K562 (cell line): Measurements from ENCODE around the gene PHKB. TPM values are rescaled to one million over a fixed set of nuclear protein-coding genes. Genes with fewer than 3 reads are reported as not detected.

Experiments
- ATAC-seq: fragments of 200-7000 bp; cut with Tn5 transposase; 3 replicates; pipeline ENCODE4 v1.9.1; 2020; ENCODE audit warnings: moderate library complexity
- BruUV-seq: library from RNA; stranded (reverse); fragments of 400-500 nt; replicated peaks from 2 replicates; lab custom pipeline; 2021; lab: Mats Ljungman, UMichigan
- CTCF ChIA-PET: fragments of 300-600 bp; formaldehyde crosslinking; extraction: SDS; loops from one replicate; lab custom pipeline; 2021; ENCODE audit warnings: low intra/inter-chr PET ratio; lab: Yijun Ruan, JAX
- POLR2A ChIA-PET: fragments of 300-600, 350-650 bp; sonication (Branson Sonifier 250); formaldehyde crosslinking; extraction: SDS; loops from one replicate; lab custom pipeline; 2021; ENCODE audit warnings: antibody characterized with exemption, inconsistent platforms; lab: Yijun Ruan, JAX
- DNase-seq, 4 experiments: peaks; one replicate each; pipeline versions ENCODE4 v3.0.0 to v3.0.0-alpha.2; 2011 to 2018; ENCODE audit warnings: low spot score in 3 of 4, mixed read lengths in 3 of 4; ENCODE audit errors: extremely low read depth in 1 of 4
- FAIRE-seq: peaks from 2 replicates; lab custom pipeline; 2011; peaks lifted over from hg19 to GRCh38; lab: Jason Lieb, UNC
- H2AFZ ChIP-seq: 2 replicates; pipeline ENCODE4 v1.6.0; 2011; ENCODE audit warnings: low read depth, low read length, control low read depth, inconsistent platforms
- H3K27ac ChIP-seq: fragments of 200-600 bp; 3 replicates; pipeline ENCODE4 v1.8.0; 2011; ENCODE audit warnings: low read depth, mild to moderate bottlenecking, control low read depth, inconsistent platforms, low read length, moderate library complexity, mixed read lengths; ENCODE audit errors: extremely low read depth
- H3K27me3 ChIP-seq, 2 experiments: fragments of 300-600 bp in 1 of 2; 2 replicates in 1 of 2; 3 replicates in 1 of 2; pipeline versions ENCODE4 v1.6.0 to v1.8.0; 2011; ENCODE audit warnings: inconsistent platforms in 2 of 2, low read length in 2 of 2, mild to moderate bottlenecking in 1 of 2, mixed read lengths in 1 of 2, moderate library complexity in 1 of 2; ENCODE audit not compliant: control insufficient read depth in 2 of 2, insufficient read depth in 2 of 2
- H3K36me3 ChIP-seq: fragments of 300-600 bp; 3 replicates; pipeline ENCODE4 v1.8.0; 2011; ENCODE audit warnings: mild to moderate bottlenecking, low read length, inconsistent platforms; ENCODE audit not compliant: control insufficient read depth, insufficient read depth
- H3K4me1 ChIP-seq, 2 experiments: fragments of 200-600 bp in 1 of 2; replicated peaks in 1 of 2; 2 replicates in 1 of 2; 3 replicates in 1 of 2; pipeline versions ENCODE4 v1.5.1 to v1.8.0; 2011; ENCODE audit warnings: inconsistent platforms in 2 of 2, low read length in 2 of 2, mild to moderate bottlenecking in 1 of 2, mixed read lengths in 1 of 2, moderate library complexity in 1 of 2; ENCODE audit not compliant: control insufficient read depth in 2 of 2, insufficient read depth in 2 of 2
- H3K4me2 ChIP-seq: 2 replicates; pipeline ENCODE4 v1.6.1; 2011; ENCODE audit warnings: low read length, control low read depth, inconsistent platforms, mixed read lengths; ENCODE audit not compliant: insufficient read depth
- H3K4me3 ChIP-seq: fragments of 200-600 bp; sonication (generic), shearing (Covaris generic); 2 replicates; pipeline ENCODE4 v1.5.1; 2016; ENCODE audit warnings: control low read depth, inconsistent platforms
- H3K79me2 ChIP-seq: fragments of 200-600 bp; 3 replicates; pipeline ENCODE4 v1.8.0; 2011; ENCODE audit warnings: low read length, inconsistent platforms; ENCODE audit not compliant: control insufficient read depth, insufficient read depth
- H3K9ac ChIP-seq, 2 experiments: 2 replicates each; pipeline versions ENCODE4 v1.6.0 to v1.6.1; 2011; ENCODE audit warnings: low read depth in 2 of 2, low read length in 2 of 2, control low read depth in 1 of 2, inconsistent platforms in 1 of 2, mild to moderate bottlenecking in 1 of 2, mixed read lengths in 1 of 2; ENCODE audit not compliant: insufficient read depth in 1 of 2
- H3K9me1 ChIP-seq: one replicate; pipeline ENCODE4 v1.6.0; 2011; ENCODE audit warnings: inconsistent platforms, mild to moderate bottlenecking, low read length, moderate library complexity; ENCODE audit not compliant: control insufficient read depth, insufficient read depth
- H3K9me3 ChIP-seq: replicated peaks from 2 replicates; pipeline ENCODE4 v1.5.1; 2011; ENCODE audit warnings: low read depth, low read length, inconsistent platforms; ENCODE audit not compliant: control insufficient read depth, insufficient read depth
- H4K20me1 ChIP-seq: replicated peaks from 2 replicates; pipeline ENCODE4 v1.6.1; 2011; ENCODE audit warnings: low read length, inconsistent platforms, mixed read lengths; ENCODE audit not compliant: control insufficient read depth, insufficient read depth
- CBFA2T2 ChIP-seq: fragments of 450-650 bp; conservative IDR thresholded peaks from 2 replicates; pipeline ENCODE4 v1.6.1; 2017; ENCODE audit warnings: mild to moderate bottlenecking
- CBFB ChIP-seq: sonication (generic); formaldehyde crosslinking; IDR thresholded peaks from 2 replicates; pipeline ENCODE4 v1.4.0; 2020; ENCODE audit warnings: mild to moderate bottlenecking, missing genetic modification reagents
- CREB3 ChIP-seq: fragments of 450-650 bp; conservative IDR thresholded peaks from 2 replicates; pipeline ENCODE4 v1.6.1; 2016; ENCODE audit warnings: missing genetic modification characterization, low read depth, mild to moderate bottlenecking, missing compliant biosample characterization, moderate library complexity
- ELK1 ChIP-seq: sonication (generic); formaldehyde crosslinking; IDR thresholded peaks from 2 replicates; pipeline ENCODE4 v1.8.1; 2022; ENCODE audit warnings: missing genetic modification reagents
- FOSL1 ChIP-seq: fragments of 200-800 bp; sonication (Bioruptor generic); conservative IDR thresholded peaks from 2 replicates; pipeline ENCODE4 v1.6.1; 2016; ENCODE audit warnings: missing genetic modification characterization, missing compliant biosample characterization
- ID3 ChIP-seq, 2 experiments: fragments of 250-450 bp in 1 of 2; fragments of 450-650 bp in 1 of 2; sonication (Bioruptor Pico) in 1 of 2; IDR thresholded peaks; 2 replicates each; pipeline versions ENCODE4 v1.6.1 to v1.8.0; 2016 to 2021; ENCODE audit warnings: mild to moderate bottlenecking in 2 of 2, moderate library complexity in 2 of 2, missing compliant biosample characterization in 1 of 2, missing genetic modification characterization in 1 of 2
- MAFG ChIP-seq: fragments of 450-650 bp; conservative IDR thresholded peaks from 2 replicates; pipeline ENCODE4 v1.6.1; 2016; ENCODE audit warnings: missing genetic modification characterization, missing compliant biosample characterization
- MTA1 ChIP-seq: fragments of 450-650 bp; IDR thresholded peaks from 2 replicates; pipeline ENCODE4 v1.6.1; 2017; ENCODE audit warnings: borderline replicate concordance
- ZBTB8A ChIP-seq: fragments of 450-650 bp; IDR thresholded peaks from 2 replicates; pipeline ENCODE4 v1.6.1; 2018; ENCODE audit warnings: mild to moderate bottlenecking, moderate library complexity; ENCODE audit not compliant: partially characterized antibody
- ZNF239 ChIP-seq: fragments of 250-450 bp; sonication (Bioruptor Pico); IDR thresholded peaks from 2 replicates; pipeline ENCODE4 v1.4.0; 2020; ENCODE audit warnings: mild to moderate bottlenecking
- ZNF512 ChIP-seq: IDR thresholded peaks from 2 replicates; pipeline ENCODE4 v1.6.1; 2016; ENCODE audit warnings: missing genetic modification characterization, missing compliant biosample characterization
- ZNF695 ChIP-seq: fragments of 450-650 bp; formaldehyde crosslinking; IDR thresholded peaks from 2 replicates; pipeline ENCODE4 v1.4.0; 2020; ENCODE audit warnings: mild to moderate bottlenecking, moderate library complexity
- WGBS: fragments of 100-300 bp; shearing (Covaris generic); methylation state at CpG from one replicate; pipeline ENCODE4 v1.1.6; 2016; ENCODE audit warnings: low coverage, mixed read lengths; ENCODE audit not compliant: insufficient coverage; ENCODE audit errors: missing lambda C conversion rate; 5-methylcytosine and 5-hydroxymethylcytosine counted together
- in situ Hi-C: fragments of 300-500 bp; cut with MboI; formaldehyde crosslinking; loops from 4 replicates; pipeline ENCODE4 v1.15.0; 2018; ENCODE audit warnings: inconsistent platforms, mixed read lengths
- intact Hi-C: fragments of 100-400 bp; cut with micrococcal nuclease; formaldehyde crosslinking; loops from 2 replicates; pipeline ENCODE4 v1.14.2; 2022
- polyA plus RNA-seq, 8 experiments: library from polyadenylated mRNA; depleted of rRNA in 4 of 8; stranded (reverse) in 5 of 8; unstranded in 3 of 8; fragments of >200 nt; fragmentation: Nextera tagmentation in 2 of 8; fragmentation: Illumina TruSeq in 1 of 8; extraction: Ambion mirVana in 2 of 8; extraction: Trizol in 1 of 8; gene quantifications; 2 replicates each; pipeline versions ENCODE4 v1.2.1 to v1.2.3, GENCODE V29; 2011 to 2014; ENCODE audit warnings: inconsistent platforms in 1 of 8, missing spikeins in 1 of 8
- total RNA-seq, 7 experiments: library from RNA; depleted of rRNA in 6 of 7; stranded (reverse); fragments of >200 nt in 6 of 7; fragmentation: Illumina TruSeq in 2 of 7; extraction: Trizol in 2 of 7; gene quantifications; 2 replicates each; pipeline versions ENCODE4 v1.2.1 to v1.2.3, GENCODE V29; 2011 to 2021; ENCODE audit warnings: low replicate concordance in 1 of 7

The PHKB gene
- total and polyA plus RNA-seq, 9 of the 15 experiments (the other 6 are each of a cell fraction or from before 2014, with no cell fraction given) = 24.7 to 92.3 (median 67.0) TPM

GRCh38 chr16:47657032-47657431 lies 195.9 kb downstream of the PHKB start:
- no peak for TF ChIP-seq FOSL1 (tag)
- TF ChIP-seq CBFA2T2 = no peak
- TF ChIP-seq ZNF695 = no peak
- no peak for TF ChIP-seq MAFG (tag)
- no peak for TF ChIP-seq ID3 (CRISPR knock-in tag; IDR thresholded peaks at IDR 0.05)
- TF ChIP-seq ID3 (tag; IDR thresholded peaks at IDR 0.05) = no peak
- TF ChIP-seq ZNF239 (CRISPR knock-in tag) = no peak
- no peak for TF ChIP-seq ZNF512
- no peak for TF ChIP-seq ZBTB8A
- no peak for TF ChIP-seq ELK1 (CRISPR knock-in tag)
- TF ChIP-seq CREB3 (tag) = no peak
- TF ChIP-seq MTA1 = no peak
- no peak for TF ChIP-seq CBFB (CRISPR knock-in tag)
- no peak for DNase-seq
- Histone ChIP-seq H3K9ac (no peak overlapping the region), H3K4me2 (no peak overlapping the region), H4K20me1 (no peaks in the 10 kb centered on the region), H3K79me2 (no peaks in the 10 kb centered on the region), H3K27me3 (no peaks in the 10 kb centered on the region), H3K4me3 (no peak overlapping the region), H3K9me1 (no peaks in the 10 kb centered on the region), H3K27ac (no peak overlapping the region), H3K36me3 (peaks cover 67% of the 10 kb centered on the region), H3K9me3 (no peaks in the 10 kb centered on the region), H2AFZ (no peak overlapping the region), H3K4me1 (no peaks in the 10 kb centered on the region)
- FAIRE-seq = no peak
- BruUV-seq = no TSS peak
- intact Hi-C loops = no loop called here
- 92% methylated on average over 3 of the region's 3 CpGs for WGBS
- in situ Hi-C loops = no loop called here
- ATAC-seq = no peak
- ChIA-PET CTCF (no interaction called here), POLR2A (no interaction called here)
